Raji (cell line): ENCODE measurements around the gene ADPRHL1.

ENCODE experiments used
- POLR2A ChIP-seq: IDR thresholded peaks from 2 replicates; pipeline ENCODE4 v1.6.1; 2011; ENCODE audit warnings: low read depth, low read length, control low read depth; ENCODE audit not compliant: insufficient read depth

The ADPRHL1 gene

GRCh38 chr13:113415825-113416224, 37.5 kb downstream of the ADPRHL1 start:
- TF ChIP-seq POLR2A, result no peak

- no peak for TF ChIP-seq POLR2A
These were observed 38.3 kb downstream of the ADPRHL1 start for GRCh38 chr13:113415032-113415431.

DNA sequence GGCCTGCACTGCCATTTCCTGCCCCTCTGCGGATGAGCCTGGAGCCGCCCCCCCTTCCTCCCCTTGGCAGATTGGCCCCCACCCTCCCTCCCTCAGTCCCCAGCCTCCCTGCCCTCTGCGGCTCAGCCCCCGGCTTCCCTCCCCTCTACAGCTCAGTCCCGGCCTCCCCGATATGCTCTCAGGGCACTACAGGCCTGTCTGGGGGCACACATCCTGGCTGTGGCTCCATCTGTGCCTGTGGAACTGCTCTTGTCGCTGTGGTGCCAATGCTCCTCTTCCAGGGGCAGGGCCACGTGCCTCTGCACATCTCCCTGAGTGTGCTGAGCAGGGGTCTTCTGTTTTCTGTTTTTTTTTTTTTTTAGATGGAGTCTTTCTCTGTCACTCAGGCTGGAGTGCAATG, 39.0 kb downstream of the ADPRHL1 start:
- no peak for TF ChIP-seq POLR2A

- no peak for TF ChIP-seq POLR2A
These were observed 39.4 kb downstream of the ADPRHL1 start for GRCh38 chr13:113413898-113414282.

DNA sequence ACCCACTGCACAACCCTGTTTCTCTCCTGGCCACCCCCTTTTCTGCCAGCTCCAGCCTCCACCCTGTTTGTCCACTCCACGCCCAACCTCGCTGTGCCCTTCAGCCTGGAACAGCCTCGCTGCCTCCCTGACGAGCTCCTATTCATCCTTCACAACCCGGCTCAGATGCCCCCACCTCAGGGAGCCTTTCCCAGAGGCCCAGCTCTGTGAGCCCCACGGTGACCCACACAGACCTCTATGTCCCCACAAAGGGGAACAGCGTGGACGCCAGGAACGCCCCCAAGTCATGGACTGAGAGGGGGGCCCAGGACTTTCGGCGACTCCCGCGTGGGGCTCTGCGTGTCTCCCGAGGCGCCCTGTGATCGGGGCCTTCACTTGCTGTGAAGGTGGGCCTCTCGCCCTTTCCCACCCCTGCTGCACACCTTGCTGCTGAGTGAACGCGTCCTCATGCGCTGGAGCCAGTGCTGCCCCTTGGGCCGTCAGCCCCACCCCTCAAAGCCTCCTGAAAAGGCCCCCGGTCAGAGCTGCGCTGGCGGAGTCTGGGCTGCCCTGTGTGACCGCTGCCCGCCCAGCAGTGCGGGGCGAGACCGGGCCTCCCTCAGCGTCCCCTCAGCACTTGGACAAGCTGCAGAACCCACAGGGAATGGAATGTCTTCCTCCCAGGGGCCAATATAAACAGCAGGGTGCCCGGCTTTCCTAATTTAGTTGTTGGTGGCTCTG, 40.0 kb downstream of the ADPRHL1 start:
- TF ChIP-seq POLR2A, result no peak

- no peak for TF ChIP-seq POLR2A
These were observed 40.8 kb downstream of the ADPRHL1 start for GRCh38 chr13:113412440-113412839.

GRCh38 chr13:113411216-113412023, 41.9 kb downstream of the ADPRHL1 start:
- TF ChIP-seq POLR2A, result no peak

DNA sequence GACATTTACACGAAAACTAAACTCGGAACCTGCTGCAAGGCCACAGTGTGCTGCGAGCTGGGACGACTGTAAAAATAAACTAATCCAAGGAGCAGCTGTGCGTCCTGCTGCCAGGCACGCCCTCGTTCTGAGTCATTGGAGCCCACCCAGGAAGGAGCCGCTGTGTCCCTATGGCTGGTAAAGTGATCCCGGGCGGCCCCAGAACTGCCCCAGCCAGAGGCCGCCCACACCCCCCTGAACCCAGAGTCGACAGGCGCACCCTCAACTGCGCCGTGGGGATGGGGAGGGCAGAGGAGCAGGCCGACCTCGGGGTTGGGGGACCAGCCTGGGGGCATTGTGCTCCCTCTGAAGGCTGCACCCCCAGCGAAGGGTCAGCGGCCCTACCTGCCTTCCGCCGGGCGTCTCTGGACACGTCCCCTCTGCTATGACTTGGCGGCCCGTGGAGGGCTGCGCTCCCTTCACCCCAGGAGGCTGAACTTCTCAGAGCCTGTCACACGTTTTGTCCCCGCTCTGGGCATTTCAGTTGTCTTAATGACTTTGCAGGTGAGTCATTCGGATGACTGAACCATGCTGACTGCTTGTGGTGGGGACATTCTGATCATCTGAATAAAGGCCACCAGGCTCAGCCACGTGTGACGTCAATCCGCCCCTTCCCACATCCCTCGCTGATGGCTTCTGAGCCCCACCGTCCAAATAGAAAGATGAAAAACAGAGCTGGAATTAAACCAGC, 42.7 kb downstream of the ADPRHL1 start:
- no peak for TF ChIP-seq POLR2A

GRCh38 chr13:113408562-113408961, 44.7 kb downstream of the ADPRHL1 start:
- no peak for TF ChIP-seq POLR2A

DNA sequence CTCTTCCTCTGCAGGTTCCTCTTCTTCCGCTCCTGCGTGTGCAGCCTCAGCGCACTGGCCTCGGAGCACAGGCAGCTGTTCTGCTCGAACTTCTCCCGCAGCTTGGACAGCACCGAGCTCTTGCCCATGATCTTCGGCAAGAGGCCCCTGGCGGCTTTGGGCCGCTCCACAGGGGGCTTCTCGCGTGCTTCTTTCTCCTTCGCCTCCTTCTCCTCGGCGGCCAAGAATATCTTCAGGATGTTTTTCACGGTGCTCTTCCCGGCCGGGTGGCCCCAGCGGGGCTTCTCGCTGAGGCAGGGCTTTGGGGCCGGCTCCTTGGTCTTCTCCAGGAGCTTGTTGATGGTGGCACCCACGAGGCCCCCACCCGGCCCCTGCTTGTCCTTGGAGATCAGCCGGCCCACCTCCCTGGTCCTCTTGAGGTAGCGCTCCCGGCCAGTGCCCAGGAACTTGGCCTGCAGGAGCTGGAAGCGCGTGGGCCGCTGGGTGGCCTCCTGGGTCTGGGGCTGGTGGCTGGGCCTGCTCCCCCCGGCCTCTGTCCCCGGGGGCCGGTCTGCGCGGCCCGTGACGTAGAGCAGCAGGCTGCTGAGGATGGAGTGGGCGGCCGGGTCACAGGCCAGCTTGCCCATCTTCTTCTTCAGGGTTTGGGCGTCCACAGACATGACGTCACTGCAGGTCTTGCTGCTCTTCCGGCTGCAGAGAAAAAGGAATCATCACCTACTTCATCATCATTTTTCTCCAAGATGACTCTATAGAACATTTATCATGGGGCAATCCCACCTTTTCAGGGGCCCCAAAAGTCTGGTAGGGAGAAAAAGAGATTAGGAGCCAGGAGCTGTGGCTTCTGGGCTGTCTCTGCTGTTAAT, 45.5 kb downstream of the ADPRHL1 start:
- TF ChIP-seq POLR2A, result no peak

DNA sequence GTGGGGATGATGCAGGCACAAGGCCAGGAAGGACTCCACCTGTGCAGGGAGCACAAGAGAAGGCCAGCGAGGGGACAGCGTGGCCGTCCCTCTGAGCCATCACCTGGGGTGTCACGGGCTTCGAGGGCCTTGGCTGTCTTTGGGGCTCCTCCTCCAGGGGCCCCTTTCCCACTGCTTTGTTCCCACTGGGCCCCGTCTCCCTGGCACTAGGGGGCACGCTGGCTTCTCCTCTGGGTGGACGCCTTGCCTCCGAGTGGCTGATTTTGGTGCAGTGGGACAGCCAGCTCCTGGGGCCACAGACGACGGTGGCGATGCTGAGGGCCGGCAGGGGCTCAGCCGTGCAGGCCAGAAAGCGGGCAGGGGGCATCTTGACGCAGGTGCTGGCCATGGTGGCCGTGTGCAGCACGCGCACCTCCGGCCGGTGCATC, 46.2 kb downstream of the ADPRHL1 start:
- no peak for TF ChIP-seq POLR2A

GRCh38 chr13:113406321-113407102, 46.8 kb downstream of the ADPRHL1 start:
- TF ChIP-seq POLR2A, result no peak

- TF ChIP-seq POLR2A, result no peak
These were observed 47.6 kb downstream of the ADPRHL1 start for GRCh38 chr13:113405481-113406300.

- no peak for TF ChIP-seq POLR2A
These were observed 48.4 kb downstream of the ADPRHL1 start for GRCh38 chr13:113404723-113405471.
